Measurements from ENCODE around the gene GRID1.

The GRID1 gene

GRCh38 chr10:86162696-86163400, 203.7 kb downstream of the GRID1 start:
- Histone ChIP-seq H3K27me3 (no peaks in the 10 kb centered on the region), H3K27ac (no peak overlapping the region), H3K4me1 (ENCODE audit: control insufficient read depth in 1 of 2, insufficient read depth in 1 of 2, low read depth in 1 of 2, low read length in 1 of 2) (no peaks in the 10 kb centered on the region), H3K4me3 (ENCODE audit: low read depth in 1 of 2, low read length in 1 of 2) (no peak overlapping the region), H3K36me3 (no peaks in the 10 kb centered on the region), H3K9me3 (no peaks in the 10 kb centered on the region)
- TF ChIP-seq CTCF (IDR thresholded peaks at IDR 0.05) = no peak

- Histone ChIP-seq H3K4me3 (ENCODE audit: low read depth in 1 of 2, low read length in 1 of 2) (no peak overlapping the region), H3K9me3 (no peaks in the 10 kb centered on the region), H3K36me3 (no peaks in the 10 kb centered on the region), H3K4me1 (ENCODE audit: control insufficient read depth in 1 of 2, insufficient read depth in 1 of 2, low read depth in 1 of 2, low read length in 1 of 2) (no peaks in the 10 kb centered on the region), H3K27me3 (no peaks in the 10 kb centered on the region), H3K27ac (no peak overlapping the region)
- no peak for TF ChIP-seq CTCF (IDR thresholded peaks at IDR 0.05)
Measured at GRCh38 chr10:86162036-86162435, 204.6 kb downstream of the GRID1 start.

GRCh38 chr10:86160890-86161585, 205.6 kb downstream of the GRID1 start:
- H3K27me3 ChIP-seq = no peaks in the 10 kb centered on the region
- no peaks in the 10 kb centered on the region for H3K36me3 ChIP-seq
- TF ChIP-seq CTCF (IDR thresholded peaks at IDR 0.05) = no peak
- no peaks in the 10 kb centered on the region for H3K9me3 ChIP-seq
- H3K4me1 ChIP-seq (ENCODE audit: control insufficient read depth in 1 of 2, insufficient read depth in 1 of 2, low read depth in 1 of 2, low read length in 1 of 2) = no peaks in the 10 kb centered on the region
- H3K4me3 ChIP-seq (ENCODE audit: low read depth in 1 of 2, low read length in 1 of 2) = no peak overlapping the region
- no peak overlapping the region for H3K27ac ChIP-seq

GRCh38 chr10:86159797-86160196, 206.8 kb downstream of the GRID1 start:
- TF ChIP-seq CTCF (IDR thresholded peaks at IDR 0.05) = no peak
- no peak overlapping the region for H3K4me3 ChIP-seq (ENCODE audit: low read depth in 1 of 2, low read length in 1 of 2)

GRCh38 chr10:86155054-86155921, 211.3 kb downstream of the GRID1 start:
- Histone ChIP-seq H3K4me1 (ENCODE audit: control insufficient read depth in 1 of 2, insufficient read depth in 1 of 2, low read depth in 1 of 2, low read length in 1 of 2) (no peaks in the 10 kb centered on the region), H3K27me3 (no peaks in the 10 kb centered on the region), H3K4me3 (ENCODE audit: low read depth in 1 of 2, low read length in 1 of 2) (no peak overlapping the region), H3K36me3 (no peaks in the 10 kb centered on the region), H3K9me3 (no peaks in the 10 kb centered on the region), H3K27ac (no peak overlapping the region)
- no peak for TF ChIP-seq CTCF (IDR thresholded peaks at IDR 0.05)

More at GRCh38 chr10:86159797-86160196, 206.8 kb downstream of the GRID1 start:
- H3K9me3 ChIP-seq = no peaks in the 10 kb centered on the region
- no peaks in the 10 kb centered on the region for H3K4me1 ChIP-seq (ENCODE audit: control insufficient read depth in 1 of 2, insufficient read depth in 1 of 2, low read depth in 1 of 2, low read length in 1 of 2)
- H3K36me3 ChIP-seq = no peaks in the 10 kb centered on the region
- no peaks in the 10 kb centered on the region for H3K27me3 ChIP-seq
- no peak overlapping the region for H3K27ac ChIP-seq
